ENCODE results near the gene CD180. TPM values are rescaled to one million over a fixed set of nuclear protein-coding genes. Genes with fewer than 3 reads are reported as not detected.

Gene CD180
- total RNA-seq, 3 donors from 2014 or later: 0.87 to 1.4 (median 1.3) TPM

- DNase-seq: peak; percentile 89 to 93 (median 92)
- H3K4me3 ChIP-seq: no peak overlapping the region
- no peaks in the 10 kb centered on the region for H3K4me1 ChIP-seq (ENCODE audit: low read depth)
- TF ChIP-seq CTCF (IDR thresholded peaks at IDR 0.05): peak; percentile 75
- intact Hi-C loops (cut with DNase I, micrococcal nuclease): loop anchor here in 1 of 2 donors (5.0 kb wide), 1 partner anchor 42 kb away; no protein-coding TSS in a partner anchor
- no peaks in the 10 kb centered on the region for H3K36me3 ChIP-seq (ENCODE audit: low read depth)
- ATAC-seq: peak; percentile 96
- no peaks in the 10 kb centered on the region for H3K9me3 ChIP-seq
These were observed 30.8 kb downstream of the CD180 start for GRCh38 chr5:67165526-67166459.

- no peaks in the 10 kb centered on the region for H3K4me1 ChIP-seq (ENCODE audit: low read depth)
- no peak overlapping the region for H3K4me3 ChIP-seq
- DNase-seq (peak in 2 of 3 donors; percentile 27 to 44), ATAC-seq (no peak)
- intact Hi-C loops (cut with DNase I, micrococcal nuclease): loop anchor here in 1 of 2 donors (5.0 kb wide), 1 partner anchor 42 kb away; no protein-coding TSS in a partner anchor
- no peaks in the 10 kb centered on the region for H3K9me3 ChIP-seq
- no peaks in the 10 kb centered on the region for H3K36me3 ChIP-seq (ENCODE audit: low read depth)
- no peak for TF ChIP-seq CTCF (IDR thresholded peaks at IDR 0.05)
These were observed 31.6 kb downstream of the CD180 start for GRCh38 chr5:67164856-67165525.

GRCh38 chr5:67163863-67164595 lies 32.6 kb downstream of the CD180 start:
- Histone ChIP-seq H3K4me1 (ENCODE audit: low read depth) (no peaks in the 10 kb centered on the region), H3K4me3 (no peak overlapping the region), H3K36me3 (ENCODE audit: low read depth) (no peaks in the 10 kb centered on the region), H3K9me3 (no peaks in the 10 kb centered on the region)
- ATAC-seq: no peak
- TF ChIP-seq CTCF (IDR thresholded peaks at IDR 0.05): no peak
- DNase-seq: peak in 2 of 3 donors; percentile 27 to 43
- intact Hi-C loops (cut with DNase I, micrococcal nuclease): no loop called here

GRCh38 chr5:67163231-67163756 lies 33.3 kb downstream of the CD180 start:
- no peak for TF ChIP-seq CTCF (IDR thresholded peaks at IDR 0.05)
- H3K9me3 ChIP-seq: no peaks in the 10 kb centered on the region
- DNase-seq (peak in 1 of 3 donors; percentile 52), ATAC-seq (no peak)
- H3K36me3 ChIP-seq (ENCODE audit: low read depth): no peaks in the 10 kb centered on the region
- no peak overlapping the region for H3K4me3 ChIP-seq
- intact Hi-C loops (cut with DNase I, micrococcal nuclease): no loop called here
- H3K4me1 ChIP-seq (ENCODE audit: low read depth): no peaks in the 10 kb centered on the region

GRCh38 chr5:67161767-67162166 lies 34.8 kb downstream of the CD180 start:
- intact Hi-C loops (cut with DNase I, micrococcal nuclease): no loop called here
- ATAC-seq (no peak), DNase-seq (no peak)
- H3K36me3 ChIP-seq (ENCODE audit: low read depth): no peaks in the 10 kb centered on the region
- no peaks in the 10 kb centered on the region for H3K4me1 ChIP-seq (ENCODE audit: low read depth)
- no peak overlapping the region for H3K4me3 ChIP-seq
- H3K9me3 ChIP-seq: no peaks in the 10 kb centered on the region
- TF ChIP-seq CTCF (IDR thresholded peaks at IDR 0.05): no peak
